Esophagus muscularis mucosa (tissue), 3 donors: ENCODE measurements around the gene CCN6.

Source experiments
- CTCF ChIP-seq, 3 experiments: fragments of 200-600 bp in 2 of 3; fragments of 450-650 bp in 1 of 3; sonication (generic) in 2 of 3; IDR thresholded peaks; one replicate each; pipeline ENCODE4 v1.5.1; 2017 to 2019; ENCODE audit warnings: antibody characterized with exemption in 3 of 3, mild to moderate bottlenecking in 2 of 3, moderate library complexity in 1 of 3
- POLR2A ChIP-seq: fragments of 450-650 bp; IDR thresholded peaks from one replicate; pipeline ENCODE4 v1.6.1; 2017; ENCODE audit warnings: antibody characterized with exemption, moderate library complexity, mild to moderate bottlenecking, low read depth

- TF ChIP-seq POLR2A (no peak), CTCF (IDR thresholded peaks at IDR 0.05) (peak in 1 of 3 experiments; percentile 2)
Measured at GRCh38 chr6:112010328-112010727, 43.6 kb upstream of the CCN6 start.
